Neural cell (in vitro differentiated cells): ENCODE results near the gene ZFP14. TPM values are rescaled to one million over a fixed set of nuclear protein-coding genes. Genes with fewer than 3 reads are reported as not detected.
"Not testable (repeated sequence)": the region's sequence is repeated elsewhere in the genome, so short reads cannot be mapped to it uniquely, and the experiment has no call there.

ENCODE experiments used
- H2AFZ ChIP-seq: fragments of 200-600, 300-800 bp; sonication (generic), shearing (Covaris generic); 2 replicates; pipeline ENCODE4 v1.6.0; 2014; ENCODE audit warnings: low read depth, mild to moderate bottlenecking, antibody characterized with exemption, low read length, moderate library complexity
- H3F3A ChIP-seq: fragments of 200-600 bp; shearing (Covaris generic); 2 replicates; pipeline ENCODE4 v1.6.1; 2016; ENCODE audit warnings: mild to moderate bottlenecking, moderate library complexity, mixed read lengths, antibody characterized with exemption, low read length; ENCODE audit not compliant: insufficient read depth, poor library complexity, severe bottlenecking
- H3K27ac ChIP-seq: fragments of 200-600, 300-800 bp; sonication (generic), shearing (Covaris generic); 2 replicates; pipeline ENCODE4 v1.5.1; 2014; ENCODE audit warnings: mild to moderate bottlenecking, low read length, moderate library complexity
- H3K27me3 ChIP-seq: fragments of 300-800, 200-600 bp; sonication (generic), shearing (Covaris generic); 2 replicates; pipeline ENCODE4 v1.6.0; 2014; ENCODE audit warnings: mild to moderate bottlenecking, low read depth, low read length, moderate library complexity; ENCODE audit not compliant: insufficient read depth
- H3K36me3 ChIP-seq: fragments of 300-800, 200-600 bp; sonication (generic), shearing (Covaris generic); 2 replicates; pipeline ENCODE4 v1.5.1; 2014; ENCODE audit warnings: mild to moderate bottlenecking, antibody characterized with exemption, low read length, moderate library complexity; ENCODE audit not compliant: insufficient read depth
- H3K4me2 ChIP-seq: fragments of 300-800, 200-600 bp; sonication (generic), shearing (Covaris generic); 2 replicates; pipeline ENCODE4 v1.6.0; 2014; ENCODE audit warnings: mild to moderate bottlenecking, low read length
- H3K4me3 ChIP-seq: fragments of 300-800, 200-600 bp; sonication (generic), shearing (Covaris generic); 2 replicates; pipeline ENCODE4 v1.5.1; 2014; ENCODE audit warnings: mild to moderate bottlenecking, low read length, moderate library complexity
- H3K79me2 ChIP-seq: fragments of 200-600 bp; shearing (Covaris generic); replicated peaks from 2 replicates; pipeline ENCODE4 v1.6.0; 2014; ENCODE audit warnings: mild to moderate bottlenecking, low read length, moderate library complexity; ENCODE audit not compliant: insufficient read depth
- H3K9ac ChIP-seq: fragments of 300-800, 200-600 bp; sonication (generic), shearing (Covaris generic); 2 replicates; pipeline ENCODE4 v1.6.1; 2016; ENCODE audit warnings: mild to moderate bottlenecking, low read length, mixed read lengths
- H3K9me2 ChIP-seq: fragments of 200-600 bp; shearing (Covaris generic); 2 replicates; pipeline ENCODE4 v1.6.1; 2016; ENCODE audit warnings: mild to moderate bottlenecking, low read length, mixed read lengths; ENCODE audit not compliant: insufficient read depth
- H3K9me3 ChIP-seq: fragments of 200-600, 300-800 bp; sonication (generic), shearing (Covaris generic); 2 replicates; pipeline ENCODE4 v1.6.1; 2016; ENCODE audit warnings: mild to moderate bottlenecking, mixed run types, low read length, moderate library complexity, mixed read lengths
- H4K20me1 ChIP-seq: fragments of 200-600 bp; shearing (Covaris generic); 2 replicates; pipeline ENCODE4 v1.6.1; 2016; ENCODE audit warnings: mild to moderate bottlenecking, mixed run types; ENCODE audit not compliant: insufficient read depth
- polyA plus RNA-seq: library from polyadenylated mRNA; depleted of rRNA; stranded (reverse); fragments of >200 nt; gene quantifications from 2 replicates; pipeline ENCODE4 v1.2.3, GENCODE V29; 2014

Gene ZFP14
- polyA plus RNA-seq, 1 donor from 2014 or later, result 16.1 TPM

GRCh38 chr19:36311098-36311760, 67.8 kb downstream of the ZFP14 start:
- not testable (repeated sequence) for H3K4me2 ChIP-seq, H3K9me2 ChIP-seq, H3K9ac ChIP-seq

GRCh38 chr19:36310416-36310990, 68.5 kb downstream of the ZFP14 start:
- not testable (repeated sequence) for H3K4me3 ChIP-seq, H3K9me3 ChIP-seq, H2AFZ ChIP-seq, H3K9me2 ChIP-seq, H4K20me1 ChIP-seq, H3K27me3 ChIP-seq, H3K79me2 ChIP-seq, H3K4me2 ChIP-seq, H3K27ac ChIP-seq, H3F3A ChIP-seq, H3K9ac ChIP-seq, H3K36me3 ChIP-seq

More at GRCh38 chr19:36311098-36311760, 67.8 kb downstream of the ZFP14 start:
- H3K36me3 ChIP-seq, H3K4me3 ChIP-seq, H3K27me3 ChIP-seq, H2AFZ ChIP-seq, H4K20me1 ChIP-seq, H3K79me2 ChIP-seq, H3K27ac ChIP-seq, H3K9me3 ChIP-seq, H3F3A ChIP-seq: not testable (repeated sequence)

- not testable (repeated sequence) for H3K27ac ChIP-seq, H3K4me2 ChIP-seq, H3K9me2 ChIP-seq, H3F3A ChIP-seq, H3K4me3 ChIP-seq, H3K9me3 ChIP-seq, H2AFZ ChIP-seq, H3K9ac ChIP-seq, H4K20me1 ChIP-seq, H3K27me3 ChIP-seq, H3K79me2 ChIP-seq, H3K36me3 ChIP-seq
These were observed 69.2 kb downstream of the ZFP14 start for GRCh38 chr19:36309759-36310158.

GRCh38 chr19:36309309-36309708, 69.7 kb downstream of the ZFP14 start:
- not testable (repeated sequence) for H3K9me3 ChIP-seq, H3K9ac ChIP-seq, H3K27me3 ChIP-seq, H3K27ac ChIP-seq, H3K79me2 ChIP-seq, H2AFZ ChIP-seq, H3K4me2 ChIP-seq, H4K20me1 ChIP-seq, H3K36me3 ChIP-seq, H3K4me3 ChIP-seq, H3K9me2 ChIP-seq, H3F3A ChIP-seq

- not testable (repeated sequence) for H3K79me2 ChIP-seq, H3K4me3 ChIP-seq, H2AFZ ChIP-seq
These were observed 86.7 kb downstream of the ZFP14 start for GRCh38 chr19:36292317-36292716.

More at GRCh38 chr19:36292317-36292716, 86.7 kb downstream of the ZFP14 start:
- not testable (repeated sequence) for H3K9ac ChIP-seq, H3K27ac ChIP-seq, H3K27me3 ChIP-seq, H3F3A ChIP-seq, H3K9me2 ChIP-seq, H4K20me1 ChIP-seq, H3K4me2 ChIP-seq, H3K9me3 ChIP-seq, H3K36me3 ChIP-seq

Other genes with a start within 250 kb of the ZFP14 start
- gene CAPNS1, start 239.1 kb downstream of the ZFP14 start, polyA plus RNA-seq, result 67.3 and 87.8 TPM in 2 replicates
- gene COX7A1, start 226.8 kb downstream of the ZFP14 start, polyA plus RNA-seq, result not detected in 2 replicates
- gene ZNF565, start 164.5 kb downstream of the ZFP14 start, polyA plus RNA-seq, result 9.4 and 9.7 TPM in 2 replicates
- gene ZNF146, start 164.1 kb downstream of the ZFP14 start, polyA plus RNA-seq, result 162 and 215 TPM in 2 replicates
- 17.1 and 19.7 TPM in 2 replicates for gene ZFP82, start 39.4 kb upstream of the ZFP14 start, polyA plus RNA-seq
- gene ZNF566, start 110.4 kb upstream of the ZFP14 start, polyA plus RNA-seq, result 28.9 and 29.3 TPM in 2 replicates
- 23.2 and 25.0 TPM in 2 replicates for gene ZNF260, start 149.1 kb upstream of the ZFP14 start, polyA plus RNA-seq
- gene ZNF529, start 194.1 kb upstream of the ZFP14 start, polyA plus RNA-seq, result 53.7 and 54.5 TPM in 2 replicates
- gene ZNF382, start 226.1 kb upstream of the ZFP14 start, polyA plus RNA-seq, result 98.8 and 112 TPM in 2 replicates